ENCODE measurements around the gene ZBTB43.

Gene ZBTB43

GRCh38 chr9:126860077-126860756, 55.4 kb downstream of the ZBTB43 start, which contains the start of gene ZBTB34:
Gene ZBTB34, plus strand, starts transcription at chr9:126860639. Its CDS starts 18,761 bp downstream, at chr9:126879400.
- peak; percentile 78 for DNase-seq

- DNase-seq = peak; percentile 34
Measured at GRCh38 chr9:126860757-126861466, 56.1 kb downstream of the ZBTB43 start.

- DNase-seq = no peak
Measured at GRCh38 chr9:126861707-126862103, 56.9 kb downstream of the ZBTB43 start.

GRCh38 chr9:126862104-126862761, 57.4 kb downstream of the ZBTB43 start:
- DNase-seq = no peak

- no peak for DNase-seq
Measured at GRCh38 chr9:126864771-126865170, 59.9 kb downstream of the ZBTB43 start.

GRCh38 chr9:126869368-126869767, 64.5 kb downstream of the ZBTB43 start:
- DNase-seq = no peak

- DNase-seq = no peak
Measured at GRCh38 chr9:126872516-126872915, 67.7 kb downstream of the ZBTB43 start.

- no peak for DNase-seq
Measured at GRCh38 chr9:126874546-126875314, 69.9 kb downstream of the ZBTB43 start.

- no peak for DNase-seq
Measured at GRCh38 chr9:126875756-126876510, 71.1 kb downstream of the ZBTB43 start.

GRCh38 chr9:126876531-126876930, 71.7 kb downstream of the ZBTB43 start:
- no peak for DNase-seq

GRCh38 chr9:126877418-126877817, 72.6 kb downstream of the ZBTB43 start:
- no peak for DNase-seq

- DNase-seq = no peak
Measured at GRCh38 chr9:126879288-126879687, 74.4 kb downstream of the ZBTB43 start.

GRCh38 chr9:126880226-126880946, 75.5 kb downstream of the ZBTB43 start:
- no peak for DNase-seq

- no peak for DNase-seq
Measured at GRCh38 chr9:126880947-126881332, 76.1 kb downstream of the ZBTB43 start.

GRCh38 chr9:126882746-126883145, 77.9 kb downstream of the ZBTB43 start:
- no peak for DNase-seq

GRCh38 chr9:126883636-126884035, 78.8 kb downstream of the ZBTB43 start:
- no peak for DNase-seq

GRCh38 chr9:126885131-126885641, 80.3 kb downstream of the ZBTB43 start:
- no peak for DNase-seq

GRCh38 chr9:126886034-126886822, 81.4 kb downstream of the ZBTB43 start:
- no peak for DNase-seq

- DNase-seq = no peak
Measured at GRCh38 chr9:126886897-126887296, 82.1 kb downstream of the ZBTB43 start.
